Measurements from ENCODE around the gene KAT7. TPM values are rescaled to one million over a fixed set of nuclear protein-coding genes. Genes with fewer than 3 reads are reported as not detected.

The KAT7 gene
- 10 to 100 TPM; 23.4 to 76.6 (median 62.8) TPM for total RNA-seq
- 10 to 100 TPM; 18.4 to 69.8 TPM for polyA plus RNA-seq
- long read RNA-seq, donor 1, full-length matches to known transcripts: 12 of 20 reads
- long read RNA-seq, donor 1, partial matches to known transcripts: 6 of 20 reads
- long read RNA-seq, donor 1, other reads (novel, unspliced or antisense): 2 of 20 reads
- long read RNA-seq, donor 2, full-length matches to known transcripts: 13 of 32 reads
- long read RNA-seq, donor 2, partial matches to known transcripts: 19 of 32 reads
- long read RNA-seq, donor 2, other reads (novel, unspliced or antisense): 0 of 32 reads
- long read RNA-seq, donor 3, full-length matches to known transcripts: 35 of 43 reads
- long read RNA-seq, donor 3, partial matches to known transcripts: 4 of 43 reads
- long read RNA-seq, donor 3, other reads (novel, unspliced or antisense): 4 of 43 reads

DNA sequence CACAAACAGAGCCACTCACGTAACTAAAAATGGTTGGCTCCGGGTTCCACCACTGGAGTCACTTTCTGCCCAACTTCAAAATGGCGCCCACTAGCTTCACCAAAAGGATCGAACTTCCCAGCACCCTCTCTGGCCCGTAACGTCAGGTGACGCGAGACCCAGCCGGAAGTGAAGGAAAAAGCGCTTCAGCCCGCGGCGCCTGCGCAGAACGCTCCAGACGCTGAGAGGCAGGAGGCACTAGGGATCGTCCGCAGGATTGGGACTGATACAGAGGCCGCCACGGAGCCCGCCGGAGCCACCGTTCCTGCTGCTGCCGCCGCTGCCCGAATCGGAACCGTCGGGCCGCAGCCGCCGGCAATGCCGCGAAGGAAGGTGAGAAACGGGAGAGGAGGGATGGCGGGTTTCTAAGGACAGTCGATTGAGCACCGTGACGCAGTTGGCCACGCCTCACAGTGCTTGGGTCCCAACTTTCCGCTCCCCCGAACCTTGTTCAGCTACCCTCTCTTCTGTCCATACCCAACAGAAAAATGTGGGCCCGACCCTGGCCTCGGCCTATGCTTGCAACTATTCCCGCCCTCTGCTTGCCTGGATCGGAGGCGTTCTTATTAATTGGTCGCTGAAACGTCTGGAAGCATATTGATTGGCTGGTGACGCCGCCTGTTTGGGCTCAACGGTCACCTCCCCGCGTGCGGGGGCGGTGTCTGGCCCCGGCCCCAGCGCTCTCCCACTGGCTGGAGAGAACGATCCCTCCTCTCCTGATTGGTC is at the start of gene KAT7:
Gene KAT7 (plus strand): TSS at position 204 of the 765 bp plus-strand sequence. CDS start 154 bp downstream, at position 358.
- Histone ChIP-seq H3K27me3 (no peaks in the 10 kb centered on the region), H3K4me1 (ENCODE audit: insufficient read depth) (peaks cover 6% of the 10 kb centered on the region), H3K27ac (peak within 1 kb of the TSS; percentile 80 to 98), H3K4me3 (peak within 1 kb of the TSS; percentile 74), H3K36me3 (no peaks in the 10 kb centered on the region), H3K9me3 (no peaks in the 10 kb centered on the region)
- TF ChIP-seq EP300 (IDR thresholded peaks at IDR 0.05) (no peak), POLR2A (IDR thresholded peaks at IDR 0.05) (peak; percentile 96)
- TF ChIP-seq, protein P1, sequence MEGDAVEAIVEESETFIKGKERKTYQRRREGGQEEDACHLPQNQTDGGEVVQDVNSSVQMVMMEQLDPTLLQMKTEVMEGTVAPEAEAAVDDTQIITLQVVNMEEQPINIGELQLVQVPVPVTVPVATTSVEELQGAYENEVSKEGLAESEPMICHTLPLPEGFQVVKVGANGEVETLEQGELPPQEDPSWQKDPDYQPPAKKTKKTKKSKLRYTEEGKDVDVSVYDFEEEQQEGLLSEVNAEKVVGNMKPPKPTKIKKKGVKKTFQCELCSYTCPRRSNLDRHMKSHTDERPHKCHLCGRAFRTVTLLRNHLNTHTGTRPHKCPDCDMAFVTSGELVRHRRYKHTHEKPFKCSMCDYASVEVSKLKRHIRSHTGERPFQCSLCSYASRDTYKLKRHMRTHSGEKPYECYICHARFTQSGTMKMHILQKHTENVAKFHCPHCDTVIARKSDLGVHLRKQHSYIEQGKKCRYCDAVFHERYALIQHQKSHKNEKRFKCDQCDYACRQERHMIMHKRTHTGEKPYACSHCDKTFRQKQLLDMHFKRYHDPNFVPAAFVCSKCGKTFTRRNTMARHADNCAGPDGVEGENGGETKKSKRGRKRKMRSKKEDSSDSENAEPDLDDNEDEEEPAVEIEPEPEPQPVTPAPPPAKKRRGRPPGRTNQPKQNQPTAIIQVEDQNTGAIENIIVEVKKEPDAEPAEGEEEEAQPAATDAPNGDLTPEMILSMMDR (IDR thresholded peaks at IDR 0.05): peak in 2 of 3 donors; percentile 25 to 53
- WGBS, 3 donors: 0% methylated on average over 39 to 59 of the region's 59 CpGs
- DNase-seq: peak; percentile 99
- intact Hi-C loops (cut with DNase I): no loop called here

DNA sequence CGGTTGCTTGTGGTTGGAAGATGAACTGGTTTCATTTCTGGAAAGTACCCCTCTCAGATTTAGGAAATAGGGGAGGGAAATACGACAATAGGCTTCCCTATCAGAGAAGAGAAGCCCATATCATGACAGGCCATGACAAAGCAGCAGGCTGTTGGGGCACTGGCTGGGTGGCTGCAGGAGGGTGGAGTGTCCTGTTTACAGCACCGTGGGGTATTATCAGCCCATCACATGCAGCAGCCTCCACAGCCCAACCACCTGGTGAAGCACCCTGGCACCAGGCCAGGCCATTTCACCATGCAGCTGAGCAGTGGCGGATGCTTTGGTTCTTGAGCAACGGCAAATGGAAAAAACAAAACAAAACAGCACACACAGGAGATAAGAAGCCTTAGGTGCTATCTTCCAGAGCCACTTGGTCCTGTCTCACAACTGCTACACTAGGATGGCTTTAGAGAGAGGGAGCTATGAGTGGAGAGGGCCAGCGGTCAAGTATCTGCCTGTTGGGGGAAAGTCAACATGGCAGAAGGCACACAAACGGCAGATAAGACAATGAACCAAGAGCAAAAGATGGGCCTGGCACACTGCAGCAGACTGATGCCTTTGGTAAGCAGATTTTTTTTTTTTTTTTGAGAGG is 48.7 kb upstream of the KAT7 start:
- Histone ChIP-seq H3K9me3 (no peaks in the 10 kb centered on the region), H3K27ac (no peak overlapping the region), H3K36me3 (no peaks in the 10 kb centered on the region), H3K4me3 (no peak overlapping the region), H3K4me1 (ENCODE audit: insufficient read depth) (peaks cover 27% of the 10 kb centered on the region), H3K27me3 (no peaks in the 10 kb centered on the region)
- WGBS, 3 donors: 48 to 58% (median 53%) methylated on average over 7 of the region's 7 CpGs
- TF ChIP-seq, protein P1 (IDR thresholded peaks at IDR 0.05): no peak
- no peak for TF ChIP-seq EP300 (IDR thresholded peaks at IDR 0.05)
- no peak for TF ChIP-seq POLR2A (IDR thresholded peaks at IDR 0.05)
- peak; percentile 69 to 86 (median 81) for DNase-seq
- intact Hi-C loops (cut with DNase I): no loop called here

DNA sequence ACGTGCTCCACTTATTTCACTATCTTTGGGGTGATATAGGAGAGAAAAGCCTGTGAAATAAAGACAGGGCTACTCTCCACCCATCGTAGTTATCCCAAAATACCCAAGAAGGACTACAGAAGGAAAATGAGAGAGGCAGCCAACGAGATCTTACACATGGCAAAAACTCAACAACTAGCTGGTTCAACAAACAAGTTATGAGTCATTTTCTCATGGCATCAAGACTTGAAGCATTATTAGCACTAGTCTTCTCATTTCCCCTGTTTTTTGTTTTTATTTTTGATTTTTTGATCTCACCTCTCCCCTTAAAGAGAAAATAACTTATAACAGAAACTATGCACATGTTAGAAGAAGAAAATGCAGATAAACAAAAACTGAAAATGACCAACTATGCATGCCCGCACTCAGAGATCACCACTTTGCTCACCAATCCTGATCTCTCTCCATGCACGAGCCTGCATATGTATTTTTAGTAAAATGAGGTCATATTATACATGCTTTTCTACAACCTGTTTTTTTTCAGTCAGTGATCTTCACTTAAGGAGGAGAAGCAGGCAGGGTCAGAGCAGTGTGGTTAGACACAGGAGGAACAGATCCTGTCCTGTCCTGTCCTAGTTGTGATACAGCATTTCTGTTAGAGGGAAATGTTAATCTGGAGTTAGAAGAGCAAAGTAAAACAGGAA is 47.3 kb upstream of the KAT7 start:
- H3K4me3 ChIP-seq: peak overlapping the region; percentile 3
- H3K4me1 ChIP-seq (ENCODE audit: insufficient read depth): peaks cover 27% of the 10 kb centered on the region
- H3K27me3 ChIP-seq: no peaks in the 10 kb centered on the region
- peak overlapping the region; percentile 31 to 72 for H3K27ac ChIP-seq
- intact Hi-C loops (cut with DNase I): no loop called here
- H3K9me3 ChIP-seq: no peaks in the 10 kb centered on the region
- no peak for DNase-seq
- TF ChIP-seq POLR2A (IDR thresholded peaks at IDR 0.05) (no peak), EP300 (IDR thresholded peaks at IDR 0.05) (no peak)
- TF ChIP-seq, protein P1 (IDR thresholded peaks at IDR 0.05): no peak
- 12 to 16% (median 14%) methylated on average over 5 of the region's 5 CpGs for WGBS, 3 donors
- H3K36me3 ChIP-seq: no peaks in the 10 kb centered on the region

DNA sequence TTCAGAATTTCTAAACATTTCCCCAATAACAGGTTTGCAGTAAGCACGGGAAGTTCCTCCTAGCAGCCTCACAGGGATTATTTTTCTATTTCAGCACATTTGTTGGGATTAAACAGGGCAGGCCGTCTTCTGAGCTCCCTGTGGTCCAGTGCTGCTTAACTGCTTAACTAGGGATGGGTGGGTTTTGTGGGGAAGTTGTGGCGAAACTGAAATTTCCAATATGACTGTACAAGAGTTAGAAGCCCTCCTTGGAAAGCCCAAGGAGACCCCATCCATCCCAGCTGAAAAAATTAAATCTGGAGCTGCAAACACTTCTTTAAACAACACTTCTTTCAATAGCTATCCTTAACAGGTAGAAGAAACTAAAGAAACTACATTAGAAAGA is 46.8 kb upstream of the KAT7 start:
- TF ChIP-seq, protein P1 (IDR thresholded peaks at IDR 0.05): no peak
- TF ChIP-seq POLR2A (IDR thresholded peaks at IDR 0.05) (no peak), EP300 (IDR thresholded peaks at IDR 0.05) (no peak)
- Histone ChIP-seq H3K27me3 (no peaks in the 10 kb centered on the region), H3K4me1 (ENCODE audit: insufficient read depth) (peaks cover 27% of the 10 kb centered on the region), H3K4me3 (no peak overlapping the region), H3K27ac (peak overlapping the region; percentile 31 to 72), H3K36me3 (no peaks in the 10 kb centered on the region), H3K9me3 (no peaks in the 10 kb centered on the region)
- WGBS, 3 donors: 30 to 31% (median 31%) methylated on average over 3 of the region's 3 CpGs
- intact Hi-C loops (cut with DNase I): no loop called here
- no peak for DNase-seq

Measured in ovary (tissue), 10 donors.